Smooth muscle cell (in vitro differentiated cells): Measurements from ENCODE around the gene ZNF521. TPM values are rescaled to one million over a fixed set of nuclear protein-coding genes. Genes with fewer than 3 reads are reported as not detected.

Experiments
- DNase-seq: peaks from one replicate; lab custom pipeline; 2025; ENCODE audit not compliant: unreplicated experiment; lab: John Stamatoyannopoulos, UW
- H2AFZ ChIP-seq: fragments of 200-600 bp; sonication (generic); 2 replicates; pipeline ENCODE4 v1.6.0; 2016; ENCODE audit warnings: antibody characterized with exemption, low read depth, mild to moderate bottlenecking
- H3F3A ChIP-seq: fragments of 200-600 bp; sonication (generic); 2 replicates; pipeline ENCODE4 v1.6.0; 2017; ENCODE audit warnings: antibody characterized with exemption, low read depth
- H3K27ac ChIP-seq: fragments of 200-600 bp; sonication (generic); 2 replicates; pipeline ENCODE4 v1.5.1; 2016; ENCODE audit warnings: low read depth, mild to moderate bottlenecking
- H3K27me3 ChIP-seq: fragments of 200-600 bp; sonication (generic); 2 replicates; pipeline ENCODE4 v1.6.1; 2016; ENCODE audit warnings: low read depth, mild to moderate bottlenecking
- H3K36me3 ChIP-seq: fragments of 200-600 bp; sonication (generic); 2 replicates; pipeline ENCODE4 v1.5.1; 2016; ENCODE audit warnings: low read depth
- H3K4me1 ChIP-seq: fragments of 200-600 bp; sonication (generic); 2 replicates; pipeline ENCODE4 v1.5.1; 2016; ENCODE audit warnings: low read depth
- H3K4me2 ChIP-seq: fragments of 200-600 bp; sonication (generic); 2 replicates; pipeline ENCODE4 v1.6.0; 2016; ENCODE audit warnings: mild to moderate bottlenecking
- H3K4me3 ChIP-seq: fragments of 200-600 bp; sonication (generic); 2 replicates; pipeline ENCODE4 v1.5.1; 2016; ENCODE audit warnings: mild to moderate bottlenecking
- H3K79me2 ChIP-seq: fragments of 200-600 bp; sonication (generic); 2 replicates; pipeline ENCODE4 v1.6.0; 2016; ENCODE audit warnings: low read depth, mild to moderate bottlenecking
- H3K9ac ChIP-seq: fragments of 200-600 bp; sonication (generic); 2 replicates; pipeline ENCODE4 v1.6.0; 2016; ENCODE audit warnings: low read depth
- H3K9me3 ChIP-seq: fragments of 200-600 bp; sonication (generic); replicated peaks from 2 replicates; pipeline ENCODE4 v1.5.1; 2016; ENCODE audit warnings: low read depth
- H4K20me1 ChIP-seq: fragments of 200-600 bp; sonication (generic); 2 replicates; pipeline ENCODE4 v1.6.0; 2016; ENCODE audit warnings: low read depth
- WGBS: methylation state at CpG from one replicate; pipeline ENCODE4 v1.1.7; 2016; ENCODE audit warnings: low lambda C conversion rate; 5-methylcytosine and 5-hydroxymethylcytosine counted together
- polyA plus RNA-seq: library from polyadenylated mRNA; unstranded; fragments of >200 nt; fragmentation: Nextera tagmentation; extraction: Ambion mirVana; gene quantifications from 2 replicates; pipeline ENCODE4 v1.2.1, GENCODE V29; 2016
- total RNA-seq: library from RNA; depleted of rRNA; stranded (reverse); fragments of >200 nt; gene quantifications from 2 replicates; pipeline ENCODE4 v1.2.3, GENCODE V29; 2014
- TF ChIP-seq, protein P1 (sequence below): fragments of 200-600 bp; sonication (generic); IDR thresholded peaks from 2 replicates; pipeline ENCODE4 v1.5.1; 2017; ENCODE audit warnings: borderline replicate concordance, mild to moderate bottlenecking, antibody characterized with exemption; ENCODE audit not compliant: insufficient read depth, poor library complexity, severe bottlenecking

ZNF521 gene
- total and polyA plus RNA-seq, 2 experiments from 2014 or later, result 19.9 to 36.4 TPM

DNA sequence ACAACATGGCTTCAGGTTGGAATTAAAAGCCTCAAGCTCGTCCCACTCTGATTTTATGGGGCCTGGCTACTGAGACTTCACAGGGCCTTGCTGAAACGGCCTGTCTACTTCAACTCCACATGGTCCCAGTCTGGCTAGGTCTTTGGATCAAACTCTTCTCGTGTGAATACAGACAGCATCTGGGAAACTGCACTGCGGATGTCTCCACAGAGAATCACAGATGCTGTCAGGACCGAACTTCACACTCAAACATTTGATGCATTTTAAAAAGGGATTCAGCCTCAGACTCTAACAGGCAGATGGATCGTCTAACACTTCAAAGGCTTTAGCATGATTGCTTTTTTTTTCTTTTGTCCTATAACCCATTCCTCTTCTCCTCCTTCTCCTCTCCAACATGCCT lies 198.5 kb downstream of the ZNF521 start:
- Histone ChIP-seq H2AFZ (no peak overlapping the region), H3K27ac (no peak overlapping the region), H3K4me3 (no peak overlapping the region), H3K4me2 (no peak overlapping the region), H3F3A (no peaks in the 10 kb centered on the region), H4K20me1 (peaks cover 6% of the 10 kb centered on the region), H3K4me1 (no peaks in the 10 kb centered on the region), H3K36me3 (no peaks in the 10 kb centered on the region), H3K9me3 (no peaks in the 10 kb centered on the region), H3K9ac (no peak overlapping the region), H3K79me2 (no peaks in the 10 kb centered on the region), H3K27me3 (no peaks in the 10 kb centered on the region)
- WGBS, result 89% methylated on average over 6 of the region's 6 CpGs
- no peak for DNase-seq
- TF ChIP-seq, protein P1, sequence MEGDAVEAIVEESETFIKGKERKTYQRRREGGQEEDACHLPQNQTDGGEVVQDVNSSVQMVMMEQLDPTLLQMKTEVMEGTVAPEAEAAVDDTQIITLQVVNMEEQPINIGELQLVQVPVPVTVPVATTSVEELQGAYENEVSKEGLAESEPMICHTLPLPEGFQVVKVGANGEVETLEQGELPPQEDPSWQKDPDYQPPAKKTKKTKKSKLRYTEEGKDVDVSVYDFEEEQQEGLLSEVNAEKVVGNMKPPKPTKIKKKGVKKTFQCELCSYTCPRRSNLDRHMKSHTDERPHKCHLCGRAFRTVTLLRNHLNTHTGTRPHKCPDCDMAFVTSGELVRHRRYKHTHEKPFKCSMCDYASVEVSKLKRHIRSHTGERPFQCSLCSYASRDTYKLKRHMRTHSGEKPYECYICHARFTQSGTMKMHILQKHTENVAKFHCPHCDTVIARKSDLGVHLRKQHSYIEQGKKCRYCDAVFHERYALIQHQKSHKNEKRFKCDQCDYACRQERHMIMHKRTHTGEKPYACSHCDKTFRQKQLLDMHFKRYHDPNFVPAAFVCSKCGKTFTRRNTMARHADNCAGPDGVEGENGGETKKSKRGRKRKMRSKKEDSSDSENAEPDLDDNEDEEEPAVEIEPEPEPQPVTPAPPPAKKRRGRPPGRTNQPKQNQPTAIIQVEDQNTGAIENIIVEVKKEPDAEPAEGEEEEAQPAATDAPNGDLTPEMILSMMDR, result no peak

DNA sequence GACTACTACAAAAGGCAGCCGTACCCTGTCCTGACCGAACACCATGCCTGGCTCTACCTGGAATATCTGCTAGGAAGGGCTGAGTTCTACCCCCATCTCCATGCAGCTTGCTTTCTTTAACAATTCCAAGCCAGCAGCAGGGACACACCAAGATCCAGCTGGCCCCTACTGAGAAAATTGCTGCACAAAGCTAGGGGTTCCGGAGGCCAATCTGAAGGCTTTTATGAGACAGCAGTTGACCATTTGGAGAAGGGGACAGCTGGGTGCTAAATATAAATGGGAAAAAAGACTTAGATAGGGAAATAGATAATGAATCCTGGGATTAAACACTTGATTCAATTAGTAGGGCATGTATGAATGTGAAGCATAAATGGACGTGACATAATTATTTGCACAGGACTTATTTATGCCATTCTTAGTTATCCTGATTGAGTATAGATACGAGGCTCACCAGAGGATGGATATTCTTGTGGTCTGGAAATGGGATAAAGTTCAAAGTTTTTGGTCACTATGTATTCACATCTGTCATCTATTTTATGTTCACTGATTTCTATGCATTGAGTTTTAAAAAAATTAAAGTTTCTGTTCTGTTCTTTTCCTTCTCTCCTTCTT lies 204.0 kb downstream of the ZNF521 start:
- H3K9me3 ChIP-seq, result no peaks in the 10 kb centered on the region
- DNase-seq, result no peak
- no peaks in the 10 kb centered on the region for H3K79me2 ChIP-seq
- peaks cover 7% of the 10 kb centered on the region for H4K20me1 ChIP-seq
- no peak overlapping the region for H3K4me3 ChIP-seq
- H2AFZ ChIP-seq, result no peak overlapping the region
- H3F3A ChIP-seq, result no peaks in the 10 kb centered on the region
- no peak overlapping the region for H3K27ac ChIP-seq
- TF ChIP-seq, protein P1, result no peak
- H3K9ac ChIP-seq, result no peak overlapping the region
- peaks cover 7% of the 10 kb centered on the region for H3K4me1 ChIP-seq
- 91% methylated on average over 5 of the region's 5 CpGs for WGBS
- no peaks in the 10 kb centered on the region for H3K36me3 ChIP-seq
- H3K4me2 ChIP-seq, result no peak overlapping the region
- no peaks in the 10 kb centered on the region for H3K27me3 ChIP-seq

DNA sequence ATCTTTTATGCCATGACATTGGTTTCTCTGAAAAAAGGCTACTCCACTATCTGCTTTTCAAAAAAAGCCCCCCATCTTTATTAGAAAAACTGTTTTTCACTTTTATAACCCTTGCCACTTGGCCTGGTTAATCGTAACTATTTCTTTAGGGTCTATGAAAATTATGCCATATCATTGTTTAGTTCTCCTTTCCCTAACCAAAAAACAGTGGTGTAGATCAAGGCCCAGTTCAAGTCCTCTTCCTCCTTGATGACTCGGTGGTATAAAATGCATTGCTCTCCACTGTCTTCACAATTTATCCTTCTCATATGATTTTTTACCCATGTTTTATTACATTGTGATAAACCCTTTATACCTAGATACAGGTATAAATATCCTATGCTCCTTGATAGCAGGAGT lies 205.5 kb downstream of the ZNF521 start:
- Histone ChIP-seq H3K27ac (no peak overlapping the region), H3K4me1 (peaks cover 7% of the 10 kb centered on the region), H2AFZ (no peak overlapping the region), H3K9ac (no peak overlapping the region), H4K20me1 (peaks cover 7% of the 10 kb centered on the region), H3K4me2 (no peak overlapping the region), H3K36me3 (no peaks in the 10 kb centered on the region), H3F3A (no peaks in the 10 kb centered on the region), H3K79me2 (no peaks in the 10 kb centered on the region), H3K9me3 (no peaks in the 10 kb centered on the region), H3K4me3 (no peak overlapping the region), H3K27me3 (no peaks in the 10 kb centered on the region)
- TF ChIP-seq, protein P1, result no peak
- WGBS, result 95% methylated on average over 2 of the region's 2 CpGs
- no peak for DNase-seq
